GM12878 (cell line): Measurements from ENCODE around the gene SLC43A1. TPM values are rescaled to one million over a fixed set of nuclear protein-coding genes. Genes with fewer than 3 reads are reported as not detected.

ENCODE experiments used
- ATAC-seq: fragments of 200-7000 bp; cut with Tn5 transposase; 3 replicates; pipeline ENCODE4 v1.9.1; 2020; ENCODE audit warnings: mild to moderate bottlenecking, moderate library complexity
- BruUV-seq: library from RNA; stranded (reverse); fragments of 400-500 nt; replicated peaks from 2 replicates; lab custom pipeline; 2021; lab: Mats Ljungman, UMichigan
- CTCF ChIA-PET: fragments of 300-600 bp; sonication (Branson Sonifier 250); formaldehyde crosslinking; extraction: SDS; loops from one replicate; lab custom pipeline; 2021; ENCODE audit warnings: inconsistent platforms; lab: Yijun Ruan, JAX
- POLR2A ChIA-PET: fragments of 350-600 bp; formaldehyde crosslinking; extraction: SDS; loops from one replicate; lab custom pipeline; 2021; ENCODE audit warnings: inconsistent platforms; lab: Charles Lee
- RAD21 ChIA-PET: fragments of 300-600 bp; sonication (Branson Sonifier 250); formaldehyde crosslinking; loops from one replicate; lab custom pipeline; 2023; ENCODE audit warnings: antibody characterized with exemption; ENCODE audit not compliant: unreplicated experiment; lab: Charles Lee
- SMC1A ChIA-PET: fragments of 300-600 bp; sonication (Branson Sonifier 250); formaldehyde crosslinking; loops from one replicate; lab custom pipeline; 2023; ENCODE audit not compliant: unreplicated experiment, uncharacterized antibody; lab: Charles Lee
- DNase-seq: peaks from one replicate; pipeline ENCODE4 v3.0.0-alpha.2; 2011; ENCODE audit warnings: low read depth, low spot score
- FAIRE-seq: peaks from 3 replicates; lab custom pipeline; 2011; peaks lifted over from hg19 to GRCh38; lab: Jason Lieb, UNC
- H2AFZ ChIP-seq: 2 replicates; pipeline ENCODE4 v1.6.0; 2011; ENCODE audit warnings: low read depth, low read length, control low read depth; ENCODE audit not compliant: control insufficient read depth
- H3K27ac ChIP-seq: 2 replicates; pipeline ENCODE4 v1.5.1; 2011; ENCODE audit warnings: control low read depth; ENCODE audit not compliant: control insufficient read depth, insufficient read depth
- H3K27me3 ChIP-seq, 2 experiments: replicated peaks in 1 of 2; 2 replicates each; pipeline versions ENCODE4 v1.6.0 to v1.6.1; 2011; ENCODE audit warnings: low read length in 1 of 2; ENCODE audit not compliant: control insufficient read depth in 2 of 2, insufficient read depth in 2 of 2
- H3K36me3 ChIP-seq, 2 experiments: 2 replicates each; pipeline ENCODE4 v1.5.1; 2011; ENCODE audit warnings: low read length in 1 of 2; ENCODE audit not compliant: control insufficient read depth in 2 of 2, insufficient read depth in 2 of 2
- H3K4me1 ChIP-seq: 2 replicates; pipeline ENCODE4 v1.6.1; 2011; ENCODE audit warnings: mild to moderate bottlenecking, low read length, moderate library complexity, mixed read lengths; ENCODE audit not compliant: control insufficient read depth, insufficient read depth
- H3K4me2 ChIP-seq: 2 replicates; pipeline ENCODE4 v1.6.0; 2011; ENCODE audit warnings: control low read depth; ENCODE audit not compliant: control insufficient read depth, insufficient read depth
- H3K4me3 ChIP-seq: fragments of 200-600 bp; sonication (generic); 2 replicates; pipeline ENCODE4 v1.5.1; 2016
- H3K79me2 ChIP-seq: 2 replicates; pipeline ENCODE4 v1.6.0; 2011; ENCODE audit warnings: low read length; ENCODE audit not compliant: control insufficient read depth, insufficient read depth
- H3K9ac ChIP-seq: 2 replicates; pipeline ENCODE4 v1.8.0; 2011; ENCODE audit warnings: low read length, control low read depth, mixed read lengths; ENCODE audit not compliant: control insufficient read depth, insufficient read depth
- H3K9me3 ChIP-seq: replicated peaks from 3 replicates; pipeline ENCODE4 v1.5.1; 2011; ENCODE audit warnings: mild to moderate bottlenecking, low read length; ENCODE audit not compliant: control insufficient read depth, insufficient read depth
- H4K20me1 ChIP-seq: 2 replicates; pipeline ENCODE4 v1.6.0; 2011; ENCODE audit not compliant: control insufficient read depth, insufficient read depth
- BACH1 ChIP-seq: fragments of 450-650 bp; IDR thresholded peaks from 2 replicates; pipeline ENCODE4 v1.6.1; 2017; ENCODE audit warnings: mild to moderate bottlenecking, borderline replicate concordance
- BCLAF1 ChIP-seq: fragments of 450-650 bp; IDR thresholded peaks from 2 replicates; pipeline ENCODE4 v1.6.1; 2017; ENCODE audit warnings: antibody characterized with exemption, mild to moderate bottlenecking, moderate library complexity
- E2F8 ChIP-seq: fragments of 450-650 bp; IDR thresholded peaks from 2 replicates; pipeline ENCODE4 v1.6.1; 2018; ENCODE audit warnings: mild to moderate bottlenecking, low read depth, moderate library complexity; ENCODE audit not compliant: partially characterized antibody
- GATAD2B ChIP-seq: fragments of 450-650 bp; conservative IDR thresholded peaks from 2 replicates; pipeline ENCODE4 v1.6.1; 2017; ENCODE audit warnings: low read depth, mild to moderate bottlenecking, moderate library complexity
- IRF5 ChIP-seq: fragments of 450-650 bp; IDR thresholded peaks from 2 replicates; pipeline ENCODE4 v1.6.1; 2017; ENCODE audit warnings: borderline replicate concordance
- PML ChIP-seq: IDR thresholded peaks from 2 replicates; pipeline ENCODE4 v1.6.1; 2012; ENCODE audit warnings: low read length, inconsistent platforms
- POLR2A ChIP-seq: IDR thresholded peaks from 2 replicates; pipeline ENCODE4 v1.6.1; 2011; ENCODE audit warnings: low read depth, mild to moderate bottlenecking, low read length
- POLR2AphosphoS5 ChIP-seq: IDR thresholded peaks from 2 replicates; pipeline ENCODE4 v1.6.1; 2011; ENCODE audit warnings: mild to moderate bottlenecking, low read length, inconsistent platforms
- SIN3A ChIP-seq: IDR thresholded peaks from 2 replicates; pipeline ENCODE4 v1.6.1; 2012; ENCODE audit warnings: low read depth, low read length, improper control_type of control experiment
- ZNF592 ChIP-seq: fragments of 450-650 bp; IDR thresholded peaks from 2 replicates; pipeline ENCODE4 v1.6.1; 2017; ENCODE audit warnings: mild to moderate bottlenecking, moderate library complexity
- WGBS: methylation state at CpG from one replicate; pipeline ENCODE4 v1.1.6; 2016; ENCODE audit warnings: low lambda C conversion rate; ENCODE audit not compliant: insufficient replicate concordance, insufficient coverage; ENCODE audit errors: missing lambda C conversion rate; 5-methylcytosine and 5-hydroxymethylcytosine counted together
- in situ Hi-C: fragments of 300-500 bp; cut with MboI; formaldehyde crosslinking; loops from 9 replicates; pipeline ENCODE4 v1.14.3; 2018; ENCODE audit warnings: mixed read lengths
- intact Hi-C: fragments of 100-400 bp; cut with micrococcal nuclease; formaldehyde crosslinking; loops from one replicate; pipeline ENCODE4 v1.14.2; 2022; ENCODE audit not compliant: unreplicated experiment
- polyA plus RNA-seq, 11 experiments: library from polyadenylated mRNA; depleted of rRNA in 4 of 11; unstranded in 6 of 11; stranded (reverse) in 5 of 11; fragments of >200 nt; fragmentation: Nextera tagmentation in 4 of 11; fragmentation: Illumina TruSeq in 1 of 11; extraction: Ambion mirVana in 4 of 11; extraction: Trizol in 1 of 11; gene quantifications; 1 replicate in 1 of 11; 2 replicates in 10 of 11; pipeline versions ENCODE4 v1.2.1 to v1.2.3, GENCODE V29; 2011 to 2016; ENCODE audit warnings: inconsistent platforms in 2 of 11, missing spikeins in 2 of 11, low read depth in 1 of 11
- total RNA-seq, 4 experiments: library from RNA; depleted of rRNA in 3 of 4; stranded (reverse); fragments of >200 nt in 3 of 4; fragmentation: Illumina TruSeq in 1 of 4; extraction: Trizol in 1 of 4; gene quantifications; 2 replicates each; pipeline versions ENCODE4 v1.2.1 to v1.2.3, GENCODE V29; 2013 to 2021
- TF ChIP-seq, protein P1 (sequence below): IDR thresholded peaks from 2 replicates; pipeline ENCODE4 v1.6.1; 2011; ENCODE audit warnings: mild to moderate bottlenecking, low read depth, low read length, moderate library complexity; ENCODE audit not compliant: insufficient replicate concordance

SLC43A1 gene
- total and polyA plus RNA-seq, 10 of the 15 experiments (the other 5 are each of a cell fraction or from before 2014, with no cell fraction given) = 1.0 to 17.8 (median 12.6) TPM

DNA sequence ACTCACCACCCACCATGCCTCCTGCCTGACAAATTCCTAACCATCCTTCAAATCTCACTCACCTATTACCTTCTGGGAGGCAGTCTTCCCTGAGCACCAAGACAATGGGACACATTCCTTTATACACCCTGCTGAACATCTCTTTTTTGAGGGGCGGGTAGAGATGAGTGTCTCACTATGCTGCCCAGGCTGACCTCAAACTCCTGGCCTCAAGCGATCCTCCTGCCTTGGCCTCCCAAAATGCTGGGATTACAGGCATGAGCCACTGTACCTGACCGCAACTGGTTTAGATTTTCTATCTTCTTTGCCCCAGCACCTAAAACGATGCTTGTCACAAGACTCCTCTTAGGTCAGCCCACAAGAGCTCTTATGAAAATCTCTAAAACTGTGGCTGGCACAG lies 7.9 kb upstream of the SLC43A1 start:
- ChIA-PET CTCF (interaction anchor here (7.0 to 9.7 kb wide), 4 partner anchors 7 to 119 kb away, joined by 103 to 396 read pairs (median 137); partner anchors contain the start of gene SLC43A1), RAD21 (interaction anchor here (1.2 to 9.0 kb wide), 3 partner anchors 31 to 178 kb away, joined by 3 to 133 read pairs (median 4); no protein-coding TSS in a partner anchor), SMC1A (interaction anchor here (0.6 to 8.1 kb wide), 4 partner anchors 23 to 66 kb away, joined by 3 to 130 read pairs (median 28); no protein-coding TSS in a partner anchor), POLR2A (interaction anchor here (0.7 kb wide), 1 partner anchor 27 kb away, joined by 3 read pairs; no protein-coding TSS in a partner anchor)
- BruUV-seq = no TSS peak
- Histone ChIP-seq H3K36me3 (peaks cover 0 to 6% of the 10 kb centered on the region in 2 experiments; a peak in 2 of 4 replicates), H3K9me3 (no peaks in the 10 kb centered on the region), H2AFZ (no peak overlapping the region), H3K27me3 (no peaks in the 10 kb centered on the region), H3K79me2 (no peaks in the 10 kb centered on the region; the same call in 1 of the 2 replicates), H3K9ac (no peak overlapping the region), H3K4me2 (no peak overlapping the region), H4K20me1 (no peaks in the 10 kb centered on the region), H3K27ac (no peak overlapping the region), H3K4me3 (no peak overlapping the region), H3K4me1 (0 out of 2 replicates have a peak, but pooled peaks cover 3% of the 10 kb centered on the region)
- ATAC-seq = no peak
- 77% methylated on average over 4 of the region's 4 CpGs for WGBS
- intact Hi-C loops (no loop called here), in situ Hi-C loops (no loop called here)
- FAIRE-seq = no peak
- DNase-seq = no peak
- TF ChIP-seq PML (no peak), BACH1 (no peak), IRF5 (no peak), POLR2AphosphoS5 (no peak), GATAD2B (no peak), SIN3A (no peak), POLR2A (no peak), ZNF592 (no peak), E2F8 (no peak), BCLAF1 (no peak)
- TF ChIP-seq, protein P1, sequence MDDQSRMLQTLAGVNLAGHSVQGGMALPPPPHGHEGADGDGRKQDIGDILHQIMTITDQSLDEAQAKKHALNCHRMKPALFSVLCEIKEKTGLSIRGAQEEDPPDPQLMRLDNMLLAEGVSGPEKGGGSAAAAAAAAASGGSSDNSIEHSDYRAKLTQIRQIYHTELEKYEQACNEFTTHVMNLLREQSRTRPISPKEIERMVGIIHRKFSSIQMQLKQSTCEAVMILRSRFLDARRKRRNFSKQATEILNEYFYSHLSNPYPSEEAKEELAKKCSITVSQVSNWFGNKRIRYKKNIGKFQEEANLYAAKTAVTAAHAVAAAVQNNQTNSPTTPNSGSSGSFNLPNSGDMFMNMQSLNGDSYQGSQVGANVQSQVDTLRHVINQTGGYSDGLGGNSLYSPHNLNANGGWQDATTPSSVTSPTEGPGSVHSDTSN = no peak
